Neural cell (in vitro differentiated cells): ENCODE measurements around the gene ADAMTSL2.

ENCODE experiments used
- CTCF ChIP-seq: fragments of 450-650 bp; IDR thresholded peaks from 2 replicates; pipeline ENCODE4 v1.5.1; 2014; ENCODE audit warnings: antibody characterized with exemption, mild to moderate bottlenecking, moderate library complexity; ENCODE audit not compliant: poor library complexity, severe bottlenecking
- EZH2 ChIP-seq: fragments of 200-600, 300-800 bp; shearing (Covaris generic), sonication (generic); IDR thresholded peaks from 2 replicates; pipeline ENCODE4 v1.6.1; 2014; ENCODE audit warnings: antibody characterized with exemption, low read length, borderline replicate concordance, mild to moderate bottlenecking; ENCODE audit not compliant: insufficient read depth, poor library complexity, severe bottlenecking
- POLR2AphosphoS5 ChIP-seq: IDR thresholded peaks from 2 replicates; pipeline ENCODE4 v1.6.1; 2012
- REST ChIP-seq: IDR thresholded peaks from 2 replicates; pipeline ENCODE4 v1.6.1; 2012; ENCODE audit warnings: borderline replicate concordance
- TAF1 ChIP-seq: IDR thresholded peaks from 2 replicates; pipeline ENCODE4 v1.6.1; 2012; ENCODE audit warnings: low read depth

GRCh38 chr9:133553973-133554713 is 19.6 kb downstream of the ADAMTSL2 start:
- TF ChIP-seq TAF1 (no peak), CTCF (no peak), REST (no peak), POLR2AphosphoS5 (no peak), EZH2 (no peak)
